Prostate gland (tissue), 2 donors: Measurements from ENCODE around the gene KATNAL2. TPM values are rescaled to one million over a fixed set of nuclear protein-coding genes. Genes with fewer than 3 reads are reported as not detected.
"Not testable (repeated sequence)": the region's sequence is repeated elsewhere in the genome, so short reads cannot be mapped to it uniquely, and the experiment has no call there.

ENCODE experiments used
- DNase-seq: peaks from one replicate; pipeline ENCODE4 v3.0.0-alpha.2; 2019; ENCODE audit warnings: low spot score
- H3K27ac ChIP-seq, 2 donors: fragments of 200-600 bp; sonication (generic); 2 replicates each; pipeline ENCODE4 v1.5.1; 2017 to 2019
- H3K27me3 ChIP-seq: fragments of 200-600 bp; sonication (generic); replicated peaks from 2 replicates; pipeline ENCODE4 v1.5.1; 2019; ENCODE audit not compliant: insufficient read depth
- H3K36me3 ChIP-seq, 2 donors: fragments of 200-600 bp; sonication (generic); 1 replicate in 1 of 2; 2 replicates in 1 of 2; pipeline versions ENCODE4 v1.5.1 to v1.8.1; 2017 to 2019
- H3K4me1 ChIP-seq: fragments of 200-600 bp; sonication (generic); replicated peaks from 2 replicates; pipeline ENCODE4 v1.5.1; 2019
- H3K4me3 ChIP-seq, 2 donors: fragments of 200-600 bp; sonication (generic); 2 replicates each; pipeline ENCODE4 v1.5.1; 2017 to 2019
- H3K9me3 ChIP-seq: fragments of 200-600 bp; sonication (generic); 2 replicates; pipeline ENCODE4 v1.5.1; 2017
- WGBS: methylation state at CpG from one replicate; pipeline ENCODE4 v1.1.5; 2018; 5-methylcytosine and 5-hydroxymethylcytosine counted together
- intact Hi-C: fragments of 100-400 bp; cut with DNase I; formaldehyde crosslinking; loops from one replicate; pipeline ENCODE4 v1.14.2; 2022
- total RNA-seq, 2 donors: library from RNA; depleted of rRNA; stranded (reverse); fragments of >200 nt; gene quantifications; one replicate each; pipeline ENCODE4 v1.1.0, GENCODE V29; 2016

The KATNAL2 gene
- total RNA-seq, 2 donors from 2014 or later, result 4.2 to 11.7 TPM

- H3K9me3 ChIP-seq, H3K4me3 ChIP-seq, H3K36me3 ChIP-seq, intact Hi-C loops, H3K27ac ChIP-seq, H3K4me1 ChIP-seq, H3K27me3 ChIP-seq, DNase-seq: not testable (repeated sequence)
- WGBS, result no CpG with 5 or more reads among the region's 32 CpGs
These were observed 52.1 kb downstream of the KATNAL2 start for GRCh38 chr18:46969551-46969950.

GRCh38 chr18:47019870-47020269 lies 102.5 kb downstream of the KATNAL2 start:
- H3K36me3 ChIP-seq, H3K9me3 ChIP-seq, DNase-seq, H3K27me3 ChIP-seq, H3K27ac ChIP-seq, H3K4me3 ChIP-seq, H3K4me1 ChIP-seq, intact Hi-C loops: not testable (repeated sequence)
- no CpG with 5 or more reads among the region's 10 CpGs for WGBS

GRCh38 chr18:47020757-47021156 lies 103.4 kb downstream of the KATNAL2 start:
- H3K36me3 ChIP-seq, intact Hi-C loops, H3K4me1 ChIP-seq, H3K27ac ChIP-seq, H3K27me3 ChIP-seq, DNase-seq, H3K4me3 ChIP-seq, H3K9me3 ChIP-seq: not testable (repeated sequence)
- no CpG with 5 or more reads among the region's 19 CpGs for WGBS

GRCh38 chr18:47022821-47023220 lies 105.4 kb downstream of the KATNAL2 start:
- DNase-seq, result peak; percentile 14
- H3K4me3 ChIP-seq, H3K9me3 ChIP-seq, H3K36me3 ChIP-seq, H3K27ac ChIP-seq, H3K27me3 ChIP-seq, H3K4me1 ChIP-seq, intact Hi-C loops: not testable (repeated sequence)
- 97% methylated on average over 18 of the region's 29 CpGs for WGBS

- H3K9me3 ChIP-seq, H3K4me1 ChIP-seq, H3K27ac ChIP-seq, DNase-seq, H3K36me3 ChIP-seq, H3K27me3 ChIP-seq, H3K4me3 ChIP-seq, intact Hi-C loops: not testable (repeated sequence)
- no CpG with 5 or more reads among the region's 55 CpGs for WGBS
These were observed 106.5 kb downstream of the KATNAL2 start for GRCh38 chr18:47023769-47024465.

GRCh38 chr18:47025557-47026174 lies 108.3 kb downstream of the KATNAL2 start:
- DNase-seq, H3K27me3 ChIP-seq, H3K4me3 ChIP-seq, H3K9me3 ChIP-seq, intact Hi-C loops, H3K36me3 ChIP-seq, H3K27ac ChIP-seq, H3K4me1 ChIP-seq: not testable (repeated sequence)
- WGBS, result 85% methylated on average over 11 of the region's 17 CpGs

GRCh38 chr18:47028738-47029137 lies 111.3 kb downstream of the KATNAL2 start:
- H3K4me3 ChIP-seq, DNase-seq, H3K36me3 ChIP-seq, H3K27ac ChIP-seq, H3K9me3 ChIP-seq, H3K4me1 ChIP-seq, intact Hi-C loops, H3K27me3 ChIP-seq: not testable (repeated sequence)
- WGBS, result 98% methylated on average over 9 of the region's 29 CpGs

- no CpG with 5 or more reads among the region's 55 CpGs for WGBS
- DNase-seq, H3K4me1 ChIP-seq, H3K9me3 ChIP-seq, H3K4me3 ChIP-seq, H3K36me3 ChIP-seq, H3K27ac ChIP-seq, intact Hi-C loops, H3K27me3 ChIP-seq: not testable (repeated sequence)
These were observed 112.4 kb downstream of the KATNAL2 start for GRCh38 chr18:47029684-47030353.

GRCh38 chr18:47030887-47031286 lies 113.5 kb downstream of the KATNAL2 start:
- H3K27ac ChIP-seq, H3K36me3 ChIP-seq, H3K27me3 ChIP-seq, H3K9me3 ChIP-seq, intact Hi-C loops, DNase-seq, H3K4me1 ChIP-seq, H3K4me3 ChIP-seq: not testable (repeated sequence)
- WGBS, result 94% methylated on average over 6 of the region's 12 CpGs
